ENCODE results near the gene TUT7.

DNA sequence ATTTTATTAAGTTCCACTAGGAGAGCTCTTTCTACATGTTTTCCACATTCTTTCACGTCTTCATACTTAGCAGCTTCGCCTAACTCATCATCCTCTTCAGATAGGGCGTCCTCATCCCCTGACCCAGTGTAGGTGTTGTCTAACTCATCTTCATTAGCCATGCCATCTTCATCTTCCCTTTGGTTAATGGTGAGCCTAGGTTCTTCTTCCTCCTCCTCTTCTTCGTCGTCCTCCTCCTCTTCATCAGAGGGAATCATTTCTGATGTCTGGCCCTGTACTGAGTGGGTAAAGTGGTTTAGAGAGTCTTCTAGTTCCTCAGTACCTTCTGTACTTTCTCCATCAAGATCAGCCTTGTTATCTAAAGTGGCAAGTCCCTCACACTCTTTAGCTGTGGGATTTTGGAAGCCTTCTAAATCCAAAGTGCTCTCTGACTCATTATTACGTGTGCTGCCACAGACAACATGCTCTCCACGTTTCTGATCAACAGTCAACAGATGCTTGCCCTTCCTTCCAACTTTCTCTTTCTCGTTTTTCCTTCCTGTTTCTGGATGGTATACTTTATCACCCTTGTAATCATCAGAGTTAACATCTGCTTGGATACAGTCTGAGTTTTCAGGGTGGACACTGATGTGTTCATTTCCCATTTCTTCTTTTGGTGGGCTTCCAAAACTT lies 31.1 kb downstream of the TUT7 start:
- no peak for TF ChIP-seq TAF1 (IDR thresholded peaks at IDR 0.05; ENCODE audit: low read depth, low read length)
- TF ChIP-seq POLR2A (IDR thresholded peaks at IDR 0.05; ENCODE audit: low read depth, low read length): no peak
- TF ChIP-seq POLR2AphosphoS5 (IDR thresholded peaks at IDR 0.05; ENCODE audit: low read depth, low read length): no peak
